A549 (cell line): ENCODE results near the gene COL12A1. TPM values are rescaled to one million over a fixed set of nuclear protein-coding genes. Genes with fewer than 3 reads are reported as not detected.

Experiments used
- ATAC-seq, 2 experiments: fragments of 200-7000 bp in 1 of 2; fragments of >200 bp in 1 of 2; cut with Nextera tagmentation in 1 of 2; cut with Tn5 transposase in 1 of 2; 3 replicates each; pipeline versions ENCODE4 v1.8.0 to v1.9.1; 2018 to 2020; ENCODE audit warnings: mild to moderate bottlenecking in 1 of 2, moderate library complexity in 1 of 2
- CTCF ChIA-PET: fragments of 300-600 bp; sonication (Branson Sonifier 250); formaldehyde crosslinking; extraction: SDS; loops from one replicate; lab custom pipeline; 2021; ENCODE audit warnings: antibody characterized with exemption, inconsistent platforms; lab: Yijun Ruan, JAX
- POLR2A ChIA-PET: fragments of 350-600 bp; formaldehyde crosslinking; extraction: SDS; loops from one replicate; lab custom pipeline; 2021; ENCODE audit warnings: antibody characterized with exemption, inconsistent platforms; lab: Yijun Ruan, JAX
- DNase-seq, 2 experiments: peaks; one replicate each; pipeline versions ENCODE4 v3.0.0 to v3.0.0-alpha.2; 2011 to 2016; ENCODE audit warnings: low read depth in 1 of 2, low spot score in 1 of 2
- FAIRE-seq: peaks from 2 replicates; lab custom pipeline; 2011; peaks lifted over from hg19 to GRCh38; lab: Jason Lieb, UNC
- H3K27ac ChIP-seq, 2 experiments: fragments of >200 bp; sonication (Bioruptor Twin); formaldehyde crosslinking; 3 replicates each; pipeline ENCODE4 v1.5.1; 2016 to 2017
- H3K4me1 ChIP-seq: fragments of >200 bp; sonication (Bioruptor Twin); formaldehyde crosslinking; 3 replicates; pipeline ENCODE4 v1.6.1; 2016
- H3K4me2 ChIP-seq: fragments of >200 bp; sonication (Bioruptor Twin); formaldehyde crosslinking; 3 replicates; pipeline ENCODE4 v1.6.1; 2016
- H3K4me3 ChIP-seq: fragments of >200 bp; sonication (Bioruptor Twin); formaldehyde crosslinking; 3 replicates; pipeline ENCODE4 v1.5.1; 2016
- H3K9me3 ChIP-seq: fragments of >200 bp; sonication (Bioruptor Twin); formaldehyde crosslinking; 3 replicates; pipeline ENCODE4 v1.6.1; 2016
- CHD4 ChIP-seq: fragments of 200-600 bp; sonication (generic); IDR thresholded peaks from 2 replicates; pipeline ENCODE4 v1.6.1; 2016; ENCODE audit warnings: antibody characterized with exemption, mild to moderate bottlenecking, borderline replicate concordance
- ESRRA ChIP-seq: fragments of 150-350 bp; IDR thresholded peaks from 2 replicates; pipeline ENCODE4 v1.6.1; 2014; ENCODE audit warnings: mild to moderate bottlenecking, low read length, borderline replicate concordance
- FOSB ChIP-seq: fragments of 250-450 bp; sonication (Bioruptor Pico); IDR thresholded peaks from 2 replicates; pipeline ENCODE4 v1.5.0; 2020; ENCODE audit warnings: mild to moderate bottlenecking, moderate library complexity
- FOXS1 ChIP-seq: fragments of 250-450 bp; sonication (Bioruptor Pico); IDR thresholded peaks from 2 replicates; pipeline ENCODE4 v1.5.0; 2020; ENCODE audit warnings: mild to moderate bottlenecking, moderate library complexity
- GATA3 ChIP-seq: IDR thresholded peaks from 2 replicates; pipeline ENCODE4 v1.6.1; 2012; ENCODE audit warnings: borderline replicate concordance
- HDAC2 ChIP-seq: fragments of 200-600 bp; sonication (generic); IDR thresholded peaks from 2 replicates; pipeline ENCODE4 v1.6.1; 2016
- HES2 ChIP-seq: fragments of >200 bp; sonication (Bioruptor Twin); formaldehyde crosslinking; IDR thresholded peaks from 2 replicates; pipeline ENCODE4 v1.6.1; 2016
- HEYL ChIP-seq: fragments of 250-450 bp; sonication (Bioruptor Pico); IDR thresholded peaks from 2 replicates; pipeline ENCODE4 v1.8.0; 2021; ENCODE audit warnings: mild to moderate bottlenecking, moderate library complexity
- HMGXB4 ChIP-seq: fragments of 250-450 bp; sonication (Bioruptor Pico); IDR thresholded peaks from 2 replicates; pipeline ENCODE4 v1.5.0; 2021; ENCODE audit warnings: mild to moderate bottlenecking, moderate library complexity, borderline replicate concordance
- HOXB13 ChIP-seq: fragments of 250-450 bp; sonication (Bioruptor Pico); IDR thresholded peaks from 2 replicates; pipeline ENCODE4 v1.5.0; 2020; ENCODE audit warnings: low read depth, mild to moderate bottlenecking, moderate library complexity
- JUN ChIP-seq, 2 experiments: fragments of >200 bp; sonication (Bioruptor Twin); formaldehyde crosslinking; IDR thresholded peaks; 2 replicates in 1 of 2; 3 replicates in 1 of 2; pipeline ENCODE4 v1.6.1; 2016 to 2017
- JUNB ChIP-seq: fragments of >200 bp; sonication (Bioruptor Twin); formaldehyde crosslinking; IDR thresholded peaks from 2 replicates; pipeline ENCODE4 v1.6.1; 2016
- KDM5A ChIP-seq: fragments of 200-600 bp; sonication (generic); IDR thresholded peaks from 2 replicates; pipeline ENCODE4 v1.6.1; 2016; ENCODE audit warnings: antibody characterized with exemption, mild to moderate bottlenecking
- NPAS2 ChIP-seq: fragments of 250-450 bp; sonication (Bioruptor Pico); IDR thresholded peaks from 2 replicates; pipeline ENCODE4 v1.8.0; 2022; ENCODE audit warnings: mild to moderate bottlenecking, moderate library complexity, borderline replicate concordance
- POLR2A ChIP-seq: IDR thresholded peaks from 2 replicates; pipeline ENCODE4 v1.6.1; 2012; ENCODE audit warnings: mild to moderate bottlenecking, low read length
- RARB ChIP-seq: fragments of 250-450 bp; sonication (Bioruptor Pico); IDR thresholded peaks from 2 replicates; pipeline ENCODE4 v1.8.0; 2021; ENCODE audit warnings: mild to moderate bottlenecking, moderate library complexity
- RCOR1 ChIP-seq: fragments of 150-350 bp; IDR thresholded peaks from 2 replicates; pipeline ENCODE4 v1.6.1; 2014; ENCODE audit warnings: antibody characterized with exemption, low read length, low read depth
- SMC3 ChIP-seq: fragments of >200 bp; sonication (Bioruptor Twin); formaldehyde crosslinking; IDR thresholded peaks from 3 replicates; pipeline ENCODE4 v1.6.1; 2018; ENCODE audit warnings: inconsistent platforms
- SREBF2 ChIP-seq: fragments of 450-650 bp; IDR thresholded peaks from 2 replicates; pipeline ENCODE4 v1.6.1; 2014; ENCODE audit warnings: mild to moderate bottlenecking, moderate library complexity
- ZC3H11A ChIP-seq: fragments of 450-650 bp; IDR thresholded peaks from 2 replicates; pipeline ENCODE4 v1.6.1; 2014; ENCODE audit warnings: antibody characterized with exemption, mild to moderate bottlenecking
- ZFP36 ChIP-seq: fragments of 450-650 bp; IDR thresholded peaks from 2 replicates; pipeline ENCODE4 v1.6.1; 2014; ENCODE audit warnings: borderline replicate concordance; ENCODE audit not compliant: partially characterized antibody
- ZSCAN20 ChIP-seq: fragments of 250-450 bp; sonication (Bioruptor Pico); IDR thresholded peaks from 2 replicates; pipeline ENCODE4 v1.8.0; 2022; ENCODE audit warnings: mild to moderate bottlenecking, moderate library complexity
- WGBS: methylation state at CpG from one replicate; pipeline ENCODE4 v1.1.6; 2017; ENCODE audit errors: missing lambda C conversion rate; 5-methylcytosine and 5-hydroxymethylcytosine counted together
- polyA plus RNA-seq, 4 experiments: library from polyadenylated mRNA; depleted of rRNA in 3 of 4; stranded (reverse); fragments of >200 nt; fragmentation: RNase III in 1 of 4; extraction: RNeasy Plus Mini Kit Qiagen cat#74134 plus additional on column Dnase treatment in 1 of 4; gene quantifications; 2 replicates in 3 of 4; 3 replicates in 1 of 4; pipeline ENCODE4 v1.2.3, GENCODE V29; 2011 to 2017
- TF ChIP-seq, protein P1 (sequence below): IDR thresholded peaks from 2 replicates; pipeline ENCODE4 v1.6.1; 2012
- TF ChIP-seq, protein P2 (sequence below): fragments of 200-600 bp; sonication (generic); IDR thresholded peaks from 2 replicates; pipeline ENCODE4 v1.6.1; 2016; ENCODE audit warnings: antibody characterized with exemption, mild to moderate bottlenecking, moderate library complexity
- TF ChIP-seq, protein P3 (sequence below): fragments of 250-450 bp; sonication (Bioruptor Pico); IDR thresholded peaks from 2 replicates; pipeline ENCODE4 v1.5.0; 2020; ENCODE audit warnings: low read depth, mild to moderate bottlenecking, moderate library complexity
- TF ChIP-seq, protein P4 (sequence below): fragments of >200 bp; sonication (Bioruptor Twin); formaldehyde crosslinking; IDR thresholded peaks from 3 replicates; pipeline ENCODE4 v1.6.1; 2016

Gene COL12A1
- polyA plus RNA-seq, 2 of the 4 experiments (the other 2 are of a cell fraction) = 6.3 to 11.2 TPM

GRCh38 chr6:75142721-75143120 is 63.1 kb downstream of the COL12A1 start:
- Histone ChIP-seq H3K4me3 (no peak overlapping the region), H3K9me3 (no peaks in the 10 kb centered on the region), H3K4me2 (no peak overlapping the region), H3K4me1 (no peaks in the 10 kb centered on the region), H3K27ac (no peak overlapping the region)
- ChIA-PET POLR2A (no interaction called here), CTCF (no interaction called here)
- no peak for DNase-seq
- no peak for FAIRE-seq
- no peak for TF ChIP-seq SMC3
- no peak for TF ChIP-seq SREBF2
- TF ChIP-seq ZSCAN20 (CRISPR knock-in tag) = no peak
- no peak for TF ChIP-seq FOXS1 (CRISPR knock-in tag)
- no peak for TF ChIP-seq KDM5A
- no peak for TF ChIP-seq POLR2A
- TF ChIP-seq JUNB = no peak
- no peak for TF ChIP-seq GATA3
- no peak for TF ChIP-seq HES2
- no peak for TF ChIP-seq HOXB13 (CRISPR knock-in tag)
- TF ChIP-seq RCOR1 = no peak
- TF ChIP-seq RARB (CRISPR knock-in tag) = no peak
- 92% methylated on average over 2 of the region's 2 CpGs for WGBS
- no peak for ATAC-seq

DNA sequence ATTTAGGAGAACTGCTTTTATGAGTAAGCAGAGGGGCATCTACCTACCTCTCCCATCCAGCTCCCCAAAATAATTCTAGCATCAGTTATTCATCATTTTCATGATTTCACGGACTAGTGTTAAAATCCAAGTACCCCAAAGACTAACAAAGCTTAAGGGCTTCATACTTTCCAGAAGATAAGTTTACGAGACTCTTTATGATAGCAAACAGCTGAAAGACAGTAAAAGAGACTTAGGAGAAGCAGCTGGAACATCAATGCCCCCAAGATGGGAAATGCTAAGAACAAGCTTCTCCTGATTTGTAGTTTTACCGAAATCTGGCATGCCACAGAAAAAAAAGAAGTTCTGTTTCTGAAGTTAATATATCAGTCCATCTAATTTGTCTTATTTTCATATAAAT is 70.0 kb downstream of the COL12A1 start:
- FAIRE-seq (no peak), ATAC-seq (no peak), DNase-seq (no peak)
- Histone ChIP-seq H3K4me3 (no peak overlapping the region), H3K27ac (no peak overlapping the region), H3K4me1 (no peaks in the 10 kb centered on the region), H3K4me2 (no peak overlapping the region), H3K9me3 (no peaks in the 10 kb centered on the region)
- TF ChIP-seq JUN (IDR thresholded peaks at IDR 0.05) (no peak), ZSCAN20 (CRISPR knock-in tag) (no peak), NPAS2 (CRISPR knock-in tag) (no peak), JUNB (no peak), CHD4 (no peak), FOXS1 (CRISPR knock-in tag) (no peak), KDM5A (no peak), GATA3 (no peak), HOXB13 (CRISPR knock-in tag) (no peak), FOSB (no peak), HDAC2 (no peak), HEYL (no peak), ESRRA (no peak), ZFP36 (no peak), ZC3H11A (no peak), HMGXB4 (no peak)
- TF ChIP-seq, protein P1, sequence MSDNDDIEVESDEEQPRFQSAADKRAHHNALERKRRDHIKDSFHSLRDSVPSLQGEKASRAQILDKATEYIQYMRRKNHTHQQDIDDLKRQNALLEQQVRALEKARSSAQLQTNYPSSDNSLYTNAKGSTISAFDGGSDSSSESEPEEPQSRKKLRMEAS = no peak
- TF ChIP-seq, protein P2, sequence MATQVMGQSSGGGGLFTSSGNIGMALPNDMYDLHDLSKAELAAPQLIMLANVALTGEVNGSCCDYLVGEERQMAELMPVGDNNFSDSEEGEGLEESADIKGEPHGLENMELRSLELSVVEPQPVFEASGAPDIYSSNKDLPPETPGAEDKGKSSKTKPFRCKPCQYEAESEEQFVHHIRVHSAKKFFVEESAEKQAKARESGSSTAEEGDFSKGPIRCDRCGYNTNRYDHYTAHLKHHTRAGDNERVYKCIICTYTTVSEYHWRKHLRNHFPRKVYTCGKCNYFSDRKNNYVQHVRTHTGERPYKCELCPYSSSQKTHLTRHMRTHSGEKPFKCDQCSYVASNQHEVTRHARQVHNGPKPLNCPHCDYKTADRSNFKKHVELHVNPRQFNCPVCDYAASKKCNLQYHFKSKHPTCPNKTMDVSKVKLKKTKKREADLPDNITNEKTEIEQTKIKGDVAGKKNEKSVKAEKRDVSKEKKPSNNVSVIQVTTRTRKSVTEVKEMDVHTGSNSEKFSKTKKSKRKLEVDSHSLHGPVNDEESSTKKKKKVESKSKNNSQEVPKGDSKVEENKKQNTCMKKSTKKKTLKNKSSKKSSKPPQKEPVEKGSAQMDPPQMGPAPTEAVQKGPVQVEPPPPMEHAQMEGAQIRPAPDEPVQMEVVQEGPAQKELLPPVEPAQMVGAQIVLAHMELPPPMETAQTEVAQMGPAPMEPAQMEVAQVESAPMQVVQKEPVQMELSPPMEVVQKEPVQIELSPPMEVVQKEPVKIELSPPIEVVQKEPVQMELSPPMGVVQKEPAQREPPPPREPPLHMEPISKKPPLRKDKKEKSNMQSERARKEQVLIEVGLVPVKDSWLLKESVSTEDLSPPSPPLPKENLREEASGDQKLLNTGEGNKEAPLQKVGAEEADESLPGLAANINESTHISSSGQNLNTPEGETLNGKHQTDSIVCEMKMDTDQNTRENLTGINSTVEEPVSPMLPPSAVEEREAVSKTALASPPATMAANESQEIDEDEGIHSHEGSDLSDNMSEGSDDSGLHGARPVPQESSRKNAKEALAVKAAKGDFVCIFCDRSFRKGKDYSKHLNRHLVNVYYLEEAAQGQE = no peak
- TF ChIP-seq, protein P3, sequence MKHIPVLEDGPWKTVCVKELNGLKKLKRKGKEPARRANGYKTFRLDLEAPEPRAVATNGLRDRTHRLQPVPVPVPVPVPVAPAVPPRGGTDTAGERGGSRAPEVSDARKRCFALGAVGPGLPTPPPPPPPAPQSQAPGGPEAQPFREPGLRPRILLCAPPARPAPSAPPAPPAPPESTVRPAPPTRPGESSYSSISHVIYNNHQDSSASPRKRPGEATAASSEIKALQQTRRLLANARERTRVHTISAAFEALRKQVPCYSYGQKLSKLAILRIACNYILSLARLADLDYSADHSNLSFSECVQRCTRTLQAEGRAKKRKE (CRISPR knock-in tag) = no peak
- TF ChIP-seq, protein P4, sequence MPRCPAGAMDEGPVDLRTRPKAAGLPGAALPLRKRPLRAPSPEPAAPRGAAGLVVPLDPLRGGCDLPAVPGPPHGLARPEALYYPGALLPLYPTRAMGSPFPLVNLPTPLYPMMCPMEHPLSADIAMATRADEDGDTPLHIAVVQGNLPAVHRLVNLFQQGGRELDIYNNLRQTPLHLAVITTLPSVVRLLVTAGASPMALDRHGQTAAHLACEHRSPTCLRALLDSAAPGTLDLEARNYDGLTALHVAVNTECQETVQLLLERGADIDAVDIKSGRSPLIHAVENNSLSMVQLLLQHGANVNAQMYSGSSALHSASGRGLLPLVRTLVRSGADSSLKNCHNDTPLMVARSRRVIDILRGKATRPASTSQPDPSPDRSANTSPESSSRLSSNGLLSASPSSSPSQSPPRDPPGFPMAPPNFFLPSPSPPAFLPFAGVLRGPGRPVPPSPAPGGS = no peak
- POLR2A ChIA-PET = no interaction called here
- CTCF ChIA-PET = no interaction called here
- WGBS = 69% methylated on average over 3 of the region's 3 CpGs
